GM12892 (cell line): Measurements from ENCODE around the gene SAMD4A.

Experiments used
- DNase-seq: peaks from one replicate; pipeline ENCODE4 v3.0.0; 2011; ENCODE audit not compliant: insufficient read length
- FAIRE-seq: peaks from 2 replicates; lab custom pipeline; 2011; peaks lifted over from hg19 to GRCh38; lab: Jason Lieb, UNC
- POLR2A ChIP-seq: IDR thresholded peaks from 2 replicates; pipeline ENCODE4 v1.6.1; 2011; ENCODE audit warnings: low read depth, low read length, control low read depth
- POLR2AphosphoS5 ChIP-seq: IDR thresholded peaks from 2 replicates; pipeline ENCODE4 v1.6.1; 2011; ENCODE audit warnings: low read depth, low read length, control low read depth
- TAF1 ChIP-seq: IDR thresholded peaks from 2 replicates; pipeline ENCODE4 v1.6.1; 2011; ENCODE audit warnings: low read depth, mild to moderate bottlenecking, control low read depth, low read length, borderline replicate concordance

The SAMD4A gene

GRCh38 chr14:54805070-54805444 lies 238.1 kb downstream of the SAMD4A start:
- no peak for FAIRE-seq
- TF ChIP-seq POLR2AphosphoS5 (no peak), TAF1 (no peak), POLR2A (no peak)
- DNase-seq: no peak

GRCh38 chr14:54805445-54806322 lies 238.8 kb downstream of the SAMD4A start:
- DNase-seq (peak; percentile 61), FAIRE-seq (peak; percentile 30)
- no peak for TF ChIP-seq POLR2AphosphoS5
- TF ChIP-seq POLR2A: no peak
- no peak for TF ChIP-seq TAF1

GRCh38 chr14:54806616-54807015 lies 239.7 kb downstream of the SAMD4A start:
- DNase-seq: no peak
- FAIRE-seq: no peak
- TF ChIP-seq POLR2AphosphoS5: no peak
- no peak for TF ChIP-seq POLR2A
- TF ChIP-seq TAF1: no peak

GRCh38 chr14:54807428-54807827 lies 240.5 kb downstream of the SAMD4A start:
- TF ChIP-seq POLR2AphosphoS5 (no peak), POLR2A (no peak), TAF1 (no peak)
- FAIRE-seq (no peak), DNase-seq (no peak)

- FAIRE-seq (no peak), DNase-seq (no peak)
- TF ChIP-seq POLR2A (no peak), TAF1 (no peak), POLR2AphosphoS5 (no peak)
These were observed 241.0 kb downstream of the SAMD4A start for GRCh38 chr14:54807881-54808280.

- FAIRE-seq: no peak
- DNase-seq: no peak
- TF ChIP-seq TAF1 (no peak), POLR2AphosphoS5 (no peak), POLR2A (no peak)
These were observed 241.6 kb downstream of the SAMD4A start for GRCh38 chr14:54808326-54809161.

- TF ChIP-seq POLR2AphosphoS5 (no peak), POLR2A (no peak), TAF1 (no peak)
- DNase-seq: peak; percentile 21
- FAIRE-seq: no peak
These were observed 242.8 kb downstream of the SAMD4A start for GRCh38 chr14:54809767-54810166.

- FAIRE-seq (no peak), DNase-seq (no peak)
- TF ChIP-seq POLR2AphosphoS5 (no peak), POLR2A (no peak), TAF1 (no peak)
These were observed 245.7 kb downstream of the SAMD4A start for GRCh38 chr14:54812617-54813016.

GRCh38 chr14:54813081-54813480 lies 246.2 kb downstream of the SAMD4A start:
- DNase-seq (no peak), FAIRE-seq (peak; percentile 48)
- no peak for TF ChIP-seq TAF1
- TF ChIP-seq POLR2A: no peak
- no peak for TF ChIP-seq POLR2AphosphoS5

GRCh38 chr14:54814076-54814475 lies 247.1 kb downstream of the SAMD4A start:
- no peak for TF ChIP-seq POLR2A
- no peak for TF ChIP-seq POLR2AphosphoS5
- no peak for TF ChIP-seq TAF1
- no peak for FAIRE-seq
- DNase-seq: no peak

GRCh38 chr14:54815016-54815415 lies 248.1 kb downstream of the SAMD4A start:
- DNase-seq (no peak), FAIRE-seq (no peak)
- TF ChIP-seq POLR2AphosphoS5 (no peak), TAF1 (no peak), POLR2A (no peak)
